ENCODE measurements around the gene LHX3.

DNA sequence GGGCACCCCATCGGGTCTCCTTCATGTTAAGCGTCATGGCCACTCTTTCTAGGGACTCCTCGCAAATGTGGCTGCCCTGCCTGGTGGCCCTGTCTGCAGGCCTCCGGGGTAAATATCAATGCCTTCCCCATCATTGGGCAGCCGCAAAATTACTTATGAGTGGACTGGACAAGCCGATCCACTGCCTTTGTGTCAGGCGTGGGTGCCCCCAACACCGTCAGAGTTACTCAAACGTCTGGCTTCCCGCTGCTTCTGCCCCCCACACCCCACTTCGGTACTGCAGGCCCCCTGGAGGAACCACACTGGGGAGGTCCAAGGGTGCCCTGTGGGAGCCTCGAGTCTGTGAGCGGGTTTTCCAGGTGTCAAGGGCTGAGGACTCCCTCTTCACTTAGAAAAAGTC, 3.8 kb downstream of the LHX3 start:
- TF ChIP-seq CTCF (IDR thresholded peaks at IDR 0.05; ENCODE audit: low read depth, low read length): no peak
- no peak for TF ChIP-seq EZH2phosphoT487 (IDR thresholded peaks at IDR 0.05; ENCODE audit: low read depth)

Data from OCI-LY3 (cell line).